ACC112 (cell line): ENCODE data around the gene PRPS1L1.

Experiments used
- H2AFZ ChIP-seq: fragments of 200-600 bp; sonication (generic); one replicate; pipeline ENCODE4 v1.6.0; 2017; ENCODE audit warnings: antibody characterized with exemption, low read length; ENCODE audit not compliant: unreplicated experiment
- H3K27ac ChIP-seq: fragments of 200-600 bp; sonication (generic); 2 replicates; pipeline ENCODE4 v1.5.1; 2014; ENCODE audit warnings: low read depth, mild to moderate bottlenecking, antibody characterized with exemption, low read length, moderate library complexity
- H3K27me3 ChIP-seq: fragments of 200-600 bp; sonication (generic); 2 replicates; pipeline ENCODE4 v1.6.1; 2014; ENCODE audit warnings: mild to moderate bottlenecking, antibody characterized with exemption, low read length, moderate library complexity, mixed read lengths; ENCODE audit not compliant: insufficient read depth
- H3K36me3 ChIP-seq: fragments of 200-600 bp; sonication (generic); 2 replicates; pipeline ENCODE4 v1.6.1; 2016; ENCODE audit warnings: mild to moderate bottlenecking, antibody characterized with exemption, low read length, moderate library complexity, mixed read lengths; ENCODE audit not compliant: insufficient read depth
- H3K4me1 ChIP-seq: fragments of 200-600 bp; sonication (generic); one replicate; pipeline ENCODE4 v1.6.1; 2016; ENCODE audit warnings: low read length, mixed read lengths; ENCODE audit not compliant: insufficient read depth, unreplicated experiment, control insufficient read depth
- H3K4me3 ChIP-seq: fragments of 200-600 bp; sonication (generic); 2 replicates; pipeline ENCODE4 v1.5.1; 2014; ENCODE audit warnings: mild to moderate bottlenecking, low read depth, low read length
- H3K79me2 ChIP-seq: fragments of 200-600 bp; sonication (generic); one replicate; pipeline ENCODE4 v1.6.0; 2016; ENCODE audit warnings: low read length; ENCODE audit not compliant: control insufficient read depth, unreplicated experiment, insufficient read depth

The PRPS1L1 gene

GRCh38 chr7:18027628-18028027 is at the start of gene PRPS1L1:
TSS of gene PRPS1L1 (minus strand) at chr7:18027846.
- Histone ChIP-seq H3K36me3 (no peaks in the 10 kb centered on the region), H3K27me3 (no peaks in the 10 kb centered on the region), H3K4me3 (no peak within 1 kb of the TSS), H3K79me2 (no peaks in the 10 kb centered on the region), H3K27ac (no peak within 1 kb of the TSS), H3K4me1 (no peaks in the 10 kb centered on the region), H2AFZ (no peak within 1 kb of the TSS)

GRCh38 chr7:18076461-18076860 is 48.8 kb upstream of the PRPS1L1 start:
- Histone ChIP-seq H2AFZ (no peak overlapping the region), H3K4me1 (no peaks in the 10 kb centered on the region), H3K79me2 (no peaks in the 10 kb centered on the region), H3K4me3 (no peak overlapping the region), H3K27me3 (no peaks in the 10 kb centered on the region), H3K36me3 (no peaks in the 10 kb centered on the region), H3K27ac (no peak overlapping the region)

- no peaks in the 10 kb centered on the region for H3K4me1 ChIP-seq
- no peaks in the 10 kb centered on the region for H3K79me2 ChIP-seq
- H3K4me3 ChIP-seq: no peak overlapping the region
- H3K27me3 ChIP-seq: no peaks in the 10 kb centered on the region
- no peaks in the 10 kb centered on the region for H3K36me3 ChIP-seq
- no peak overlapping the region for H2AFZ ChIP-seq
- no peak overlapping the region for H3K27ac ChIP-seq
Observed at GRCh38 chr7:18068745-18069144, 41.1 kb upstream of the PRPS1L1 start.

- Histone ChIP-seq H3K27me3 (no peaks in the 10 kb centered on the region), H3K4me3 (no peak overlapping the region), H3K36me3 (no peaks in the 10 kb centered on the region), H2AFZ (no peak overlapping the region), H3K27ac (no peak overlapping the region), H3K79me2 (no peaks in the 10 kb centered on the region), H3K4me1 (no peaks in the 10 kb centered on the region)
Observed at GRCh38 chr7:18064242-18064838, 36.7 kb upstream of the PRPS1L1 start.

- no peaks in the 10 kb centered on the region for H3K79me2 ChIP-seq
- no peak overlapping the region for H3K27ac ChIP-seq
- H2AFZ ChIP-seq: no peak overlapping the region
- no peaks in the 10 kb centered on the region for H3K36me3 ChIP-seq
- no peak overlapping the region for H3K4me3 ChIP-seq
- H3K4me1 ChIP-seq: no peaks in the 10 kb centered on the region
- H3K27me3 ChIP-seq: no peaks in the 10 kb centered on the region
Observed at GRCh38 chr7:18063149-18063901, 35.7 kb upstream of the PRPS1L1 start.

- H3K27ac ChIP-seq: no peak overlapping the region
- H2AFZ ChIP-seq: no peak overlapping the region
- no peaks in the 10 kb centered on the region for H3K4me1 ChIP-seq
- H3K4me3 ChIP-seq: no peak overlapping the region
- no peaks in the 10 kb centered on the region for H3K27me3 ChIP-seq
- H3K36me3 ChIP-seq: no peaks in the 10 kb centered on the region
- H3K79me2 ChIP-seq: no peaks in the 10 kb centered on the region
Observed at GRCh38 chr7:18059171-18059570, 31.5 kb upstream of the PRPS1L1 start.

- Histone ChIP-seq H2AFZ (no peak overlapping the region), H3K4me3 (no peak overlapping the region), H3K4me1 (no peaks in the 10 kb centered on the region)
Observed at GRCh38 chr7:18053941-18054340, 26.3 kb upstream of the PRPS1L1 start.

GRCh38 chr7:18053177-18053928 is 25.7 kb upstream of the PRPS1L1 start:
- no peak overlapping the region for H3K4me3 ChIP-seq
- no peaks in the 10 kb centered on the region for H3K4me1 ChIP-seq
- H3K79me2 ChIP-seq: no peaks in the 10 kb centered on the region
- no peaks in the 10 kb centered on the region for H3K27me3 ChIP-seq
- no peaks in the 10 kb centered on the region for H3K36me3 ChIP-seq
- no peak overlapping the region for H2AFZ ChIP-seq
- no peak overlapping the region for H3K27ac ChIP-seq

More at GRCh38 chr7:18053941-18054340, 26.3 kb upstream of the PRPS1L1 start:
- no peak overlapping the region for H3K27ac ChIP-seq
- H3K27me3 ChIP-seq: no peaks in the 10 kb centered on the region
- H3K79me2 ChIP-seq: no peaks in the 10 kb centered on the region
- H3K36me3 ChIP-seq: no peaks in the 10 kb centered on the region

GRCh38 chr7:18049262-18049661 is 21.6 kb upstream of the PRPS1L1 start:
- no peak overlapping the region for H2AFZ ChIP-seq
- no peaks in the 10 kb centered on the region for H3K79me2 ChIP-seq
- H3K27me3 ChIP-seq: no peaks in the 10 kb centered on the region
- no peak overlapping the region for H3K27ac ChIP-seq
- no peak overlapping the region for H3K4me3 ChIP-seq
- H3K36me3 ChIP-seq: no peaks in the 10 kb centered on the region
- no peaks in the 10 kb centered on the region for H3K4me1 ChIP-seq

- H3K4me3 ChIP-seq: no peak overlapping the region
- H3K27ac ChIP-seq: no peak overlapping the region
- H2AFZ ChIP-seq: no peak overlapping the region
- H3K27me3 ChIP-seq: no peaks in the 10 kb centered on the region
- no peaks in the 10 kb centered on the region for H3K36me3 ChIP-seq
- no peaks in the 10 kb centered on the region for H3K4me1 ChIP-seq
- no peaks in the 10 kb centered on the region for H3K79me2 ChIP-seq
Observed at GRCh38 chr7:18046601-18047000, 19.0 kb upstream of the PRPS1L1 start.
